Epithelial cell of umbilical artery (primary cell): ENCODE results near the gene DISP3. TPM values are rescaled to one million over a fixed set of nuclear protein-coding genes. Genes with fewer than 3 reads are reported as not detected.

ENCODE experiments used
- total RNA-seq: library from RNA; depleted of rRNA; stranded (reverse); fragments of >200 nt; gene quantifications from 2 replicates; pipeline ENCODE4 v1.2.3, GENCODE V29; 2014

Gene DISP3, protein sequence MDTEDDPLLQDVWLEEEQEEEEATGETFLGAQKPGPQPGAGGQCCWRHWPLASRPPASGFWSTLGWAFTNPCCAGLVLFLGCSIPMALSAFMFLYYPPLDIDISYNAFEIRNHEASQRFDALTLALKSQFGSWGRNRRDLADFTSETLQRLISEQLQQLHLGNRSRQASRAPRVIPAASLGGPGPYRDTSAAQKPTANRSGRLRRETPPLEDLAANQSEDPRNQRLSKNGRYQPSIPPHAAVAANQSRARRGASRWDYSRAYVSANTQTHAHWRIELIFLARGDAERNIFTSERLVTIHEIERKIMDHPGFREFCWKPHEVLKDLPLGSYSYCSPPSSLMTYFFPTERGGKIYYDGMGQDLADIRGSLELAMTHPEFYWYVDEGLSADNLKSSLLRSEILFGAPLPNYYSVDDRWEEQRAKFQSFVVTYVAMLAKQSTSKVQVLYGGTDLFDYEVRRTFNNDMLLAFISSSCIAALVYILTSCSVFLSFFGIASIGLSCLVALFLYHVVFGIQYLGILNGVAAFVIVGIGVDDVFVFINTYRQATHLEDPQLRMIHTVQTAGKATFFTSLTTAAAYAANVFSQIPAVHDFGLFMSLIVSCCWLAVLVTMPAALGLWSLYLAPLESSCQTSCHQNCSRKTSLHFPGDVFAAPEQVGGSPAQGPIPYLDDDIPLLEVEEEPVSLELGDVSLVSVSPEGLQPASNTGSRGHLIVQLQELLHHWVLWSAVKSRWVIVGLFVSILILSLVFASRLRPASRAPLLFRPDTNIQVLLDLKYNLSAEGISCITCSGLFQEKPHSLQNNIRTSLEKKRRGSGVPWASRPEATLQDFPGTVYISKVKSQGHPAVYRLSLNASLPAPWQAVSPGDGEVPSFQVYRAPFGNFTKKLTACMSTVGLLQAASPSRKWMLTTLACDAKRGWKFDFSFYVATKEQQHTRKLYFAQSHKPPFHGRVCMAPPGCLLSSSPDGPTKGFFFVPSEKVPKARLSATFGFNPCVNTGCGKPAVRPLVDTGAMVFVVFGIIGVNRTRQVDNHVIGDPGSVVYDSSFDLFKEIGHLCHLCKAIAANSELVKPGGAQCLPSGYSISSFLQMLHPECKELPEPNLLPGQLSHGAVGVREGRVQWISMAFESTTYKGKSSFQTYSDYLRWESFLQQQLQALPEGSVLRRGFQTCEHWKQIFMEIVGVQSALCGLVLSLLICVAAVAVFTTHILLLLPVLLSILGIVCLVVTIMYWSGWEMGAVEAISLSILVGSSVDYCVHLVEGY (N-terminal part only)
- under 0.01 and 0.30 TPM in 2 replicates for total RNA-seq

DNA sequence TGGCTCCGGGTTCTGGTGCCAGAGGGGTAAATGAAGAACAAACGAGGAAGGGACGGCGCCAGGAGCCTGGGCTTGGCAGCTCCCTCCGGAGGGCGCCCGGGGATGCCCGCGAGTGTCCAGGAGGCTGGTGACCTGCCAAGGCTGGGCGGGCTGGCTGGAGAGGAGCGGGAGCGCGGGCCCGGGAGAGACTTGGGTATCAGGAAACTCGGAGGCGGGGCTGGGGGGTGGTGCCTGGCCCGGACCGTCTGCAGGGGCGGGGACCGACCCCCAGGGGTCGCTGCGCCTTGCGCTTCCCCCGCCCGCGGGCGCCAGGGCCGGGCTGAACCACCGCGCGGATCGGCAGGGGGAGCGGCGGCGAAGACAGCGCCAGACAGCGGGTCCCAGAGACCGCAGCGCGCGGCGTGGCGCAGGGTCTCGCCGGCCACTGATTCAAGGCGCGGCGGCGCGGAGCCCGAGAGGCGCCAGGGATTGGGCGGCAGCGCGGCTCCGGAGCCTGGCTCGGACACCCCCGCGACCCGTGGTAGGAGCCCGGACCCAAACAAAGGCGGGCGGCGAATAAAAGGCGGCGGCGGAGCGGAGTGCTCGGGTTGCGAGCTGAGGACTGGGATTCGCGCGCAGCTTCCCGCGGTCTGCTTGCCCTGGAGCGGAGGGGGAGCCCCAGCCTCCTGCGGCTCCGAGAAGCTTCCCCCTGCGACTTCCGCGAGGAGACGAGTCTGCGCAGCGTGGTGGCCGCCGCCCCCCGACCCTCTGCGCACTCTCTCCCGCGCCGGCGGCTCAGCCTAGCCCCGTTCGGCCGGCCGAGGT is at the start of gene DISP3:
DISP3 (plus strand) TSS at position 585 of the 804 bp plus-strand sequence. CDS start 21,838 bp downstream, outside the sequence.

Other genes with a start within 250 kb of the DISP3 start
- 28.9 and 35.6 TPM in 2 replicates for gene MTOR, start 216.6 kb upstream of the DISP3 start, total RNA-seq
- gene UBIAD1, start 206.0 kb upstream of the DISP3 start, total RNA-seq, result 6.2 and 10.0 TPM in 2 replicates
- 0.32 and 0.91 TPM in 2 replicates for gene FBXO2, start 175.3 kb downstream of the DISP3 start, total RNA-seq
- 9.1 and 11.1 TPM in 2 replicates for gene FBXO44, start 175.7 kb downstream of the DISP3 start, total RNA-seq
- gene FBXO6, start 185.0 kb downstream of the DISP3 start, total RNA-seq, result 2.3 and 9.7 TPM in 2 replicates
- 36.9 and 52.9 TPM in 2 replicates for gene MAD2L2, start 202.0 kb downstream of the DISP3 start, total RNA-seq
- gene DRAXIN, start 212.6 kb downstream of the DISP3 start, total RNA-seq, result 0.15 and 0.97 TPM in 2 replicates